HCT116 (cell line): ENCODE data around the gene DPYSL4. TPM values are rescaled to one million over a fixed set of nuclear protein-coding genes. Genes with fewer than 3 reads are reported as not detected.

ENCODE experiments used
- ATAC-seq: fragments of 200-7000 bp; cut with Tn5 transposase; 2 replicates; pipeline ENCODE4 v1.9.1; 2020; ENCODE audit warnings: mild to moderate bottlenecking, moderate library complexity
- BruUV-seq: library from RNA; stranded (reverse); fragments of 400-500 nt; replicated peaks from 2 replicates; lab custom pipeline; 2021; lab: Mats Ljungman, UMichigan
- CTCF ChIA-PET: fragments of 300-600 bp; sonication (Branson Sonifier 250); formaldehyde crosslinking; loops from one replicate; lab custom pipeline; 2021; ENCODE audit warnings: antibody characterized with exemption; lab: Charles Lee
- POLR2A ChIA-PET: fragments of 300-600, 350-600 bp; sonication (Branson Sonifier 250); formaldehyde crosslinking; loops from one replicate; lab custom pipeline; 2021; ENCODE audit warnings: antibody characterized with exemption; lab: Charles Lee
- RAD21 ChIA-PET, 2 experiments: fragments of 300-600 bp; sonication (Branson Sonifier 250); formaldehyde crosslinking; loops; one replicate each; lab custom pipeline; 2023; ENCODE audit warnings: low total read pairs in 2 of 2; ENCODE audit not compliant: uncharacterized antibody in 2 of 2, unreplicated experiment in 2 of 2, low non-redundant PET in 1 of 2; lab: Charles Lee
- DNase-seq: peaks from one replicate; pipeline ENCODE4 v3.0.0-alpha.2; 2010; ENCODE audit warnings: low read depth, low spot score
- H2AFZ ChIP-seq: fragments of 200-600 bp; shearing (Covaris generic), sonication (generic); 2 replicates; pipeline ENCODE4 v1.6.1; 2017; ENCODE audit warnings: low read depth, mixed run types, mixed read lengths, antibody characterized with exemption, low read length; ENCODE audit not compliant: poor library complexity, severe bottlenecking
- H3K27ac ChIP-seq: 2 replicates; pipeline ENCODE4 v1.5.1; 2012; ENCODE audit warnings: low read depth, low read length
- H3K27me3 ChIP-seq: fragments of 200-600 bp; sonication (generic); 2 replicates; pipeline ENCODE4 v1.6.1; 2016; ENCODE audit warnings: mixed run types, low read length, mixed read lengths; ENCODE audit not compliant: insufficient read depth
- H3K36me3 ChIP-seq, 2 experiments: fragments of 200-500 bp in 1 of 2; fragments of 200-600 bp in 1 of 2; sonication (Bioruptor generic) in 1 of 2; sonication (generic) in 1 of 2; 2 replicates each; pipeline versions ENCODE4 v1.5.1 to v1.6.1; 2014 to 2016; ENCODE audit warnings: low read length in 2 of 2, inconsistent platforms in 1 of 2, mixed read lengths in 1 of 2, mixed run types in 1 of 2; ENCODE audit not compliant: insufficient read depth in 2 of 2, control insufficient read depth in 1 of 2
- H3K4me1 ChIP-seq, 2 experiments: fragments of 200-600 bp in 1 of 2; sonication (generic) in 1 of 2; 2 replicates each; pipeline versions ENCODE4 v1.5.1 to v1.6.1; 2012 to 2017; ENCODE audit warnings: low read length in 2 of 2, inconsistent platforms in 1 of 2, mild to moderate bottlenecking in 1 of 2, mixed read lengths in 1 of 2, mixed run types in 1 of 2, moderate library complexity in 1 of 2; ENCODE audit not compliant: insufficient read depth in 2 of 2, control insufficient read depth in 1 of 2
- H3K4me2 ChIP-seq: fragments of 200-600 bp; sonication (generic); 2 replicates; pipeline ENCODE4 v1.6.1; 2017; ENCODE audit warnings: mixed run types, low read length, mixed read lengths
- H3K4me3 ChIP-seq, 2 experiments: fragments of 200-600 bp in 1 of 2; sonication (generic) in 1 of 2; replicated peaks in 1 of 2; 2 replicates each; pipeline ENCODE4 v1.5.1; 2011 to 2016; ENCODE audit warnings: low read length in 2 of 2, control low read depth in 1 of 2, low read depth in 1 of 2, mild to moderate bottlenecking in 1 of 2, mixed read lengths in 1 of 2, mixed run types in 1 of 2
- H3K79me2 ChIP-seq: fragments of 200-600 bp; sonication (generic); 2 replicates; pipeline ENCODE4 v1.6.1; 2017; ENCODE audit warnings: mild to moderate bottlenecking, mixed run types, low read length, moderate library complexity, mixed read lengths; ENCODE audit not compliant: insufficient read depth
- H3K9ac ChIP-seq: fragments of 200-600 bp; sonication (generic); 2 replicates; pipeline ENCODE4 v1.6.1; 2016; ENCODE audit warnings: low read length, mixed read lengths
- H3K9me2 ChIP-seq: fragments of 200-600 bp; sonication (generic), shearing (Covaris generic); 2 replicates; pipeline ENCODE4 v1.6.1; 2017; ENCODE audit warnings: mixed run types, mild to moderate bottlenecking, moderate library complexity; ENCODE audit not compliant: insufficient read depth
- H3K9me3 ChIP-seq, 2 experiments: fragments of 200-500 bp in 1 of 2; fragments of 200-600 bp in 1 of 2; sonication (Bioruptor generic) in 1 of 2; sonication (generic) in 1 of 2; 2 replicates each; pipeline ENCODE4 v1.6.1; 2014 to 2017; ENCODE audit warnings: low read length in 2 of 2, mixed read lengths in 2 of 2, inconsistent platforms in 1 of 2, low read depth in 1 of 2, mild to moderate bottlenecking in 1 of 2, mixed run types in 1 of 2, moderate library complexity in 1 of 2; ENCODE audit not compliant: control insufficient read depth in 1 of 2, insufficient read depth in 1 of 2
- H4K20me1 ChIP-seq: fragments of 200-600 bp; sonication (generic), shearing (Covaris generic); 2 replicates; pipeline ENCODE4 v1.6.1; 2017; ENCODE audit warnings: mixed run types, mild to moderate bottlenecking, moderate library complexity; ENCODE audit not compliant: insufficient read depth
- CTCF ChIP-seq, 3 experiments: fragments of 200-600 bp in 1 of 3; sonication (generic) in 1 of 3; IDR thresholded peaks in 2 of 3; conservative IDR thresholded peaks in 1 of 3; 2 replicates each; pipeline ENCODE4 v1.5.1; 2012 to 2017; ENCODE audit warnings: low read depth in 2 of 3, low read length in 2 of 3, antibody characterized with exemption in 1 of 3, borderline replicate concordance in 1 of 3, control low read depth in 1 of 3, mild to moderate bottlenecking in 1 of 3, mixed read lengths in 1 of 3, mixed run types in 1 of 3, moderate library complexity in 1 of 3; ENCODE audit not compliant: insufficient read depth in 1 of 3
- POLR2AphosphoS5 ChIP-seq: IDR thresholded peaks from 2 replicates; pipeline ENCODE4 v1.6.1; 2011; ENCODE audit warnings: mild to moderate bottlenecking, low read depth, low read length, moderate library complexity
- SIN3A ChIP-seq: IDR thresholded peaks from 2 replicates; pipeline ENCODE4 v1.6.1; 2012; ENCODE audit warnings: low read depth
- TCF7L2 ChIP-seq: IDR thresholded peaks from 2 replicates; pipeline ENCODE4 v1.7.0; 2011; ENCODE audit warnings: borderline replicate concordance, inconsistent platforms; ENCODE audit not compliant: insufficient read depth, insufficient read length; ENCODE audit errors: extremely low read depth
- ZBTB33 ChIP-seq: IDR thresholded peaks from 2 replicates; pipeline ENCODE4 v1.6.1; 2011; ENCODE audit warnings: mild to moderate bottlenecking, low read length, moderate library complexity; ENCODE audit not compliant: insufficient replicate concordance; ENCODE audit errors: extremely low read depth
- intact Hi-C: fragments of 100-400 bp; cut with micrococcal nuclease; formaldehyde crosslinking; loops from 2 replicates; pipeline ENCODE4 v1.10.0; 2022
- total RNA-seq: library from RNA; stranded (reverse); gene quantifications from one replicate; pipeline ENCODE4 v1.2.1, GENCODE V29; 2021; ENCODE audit not compliant: unreplicated experiment

The DPYSL4 gene
- total RNA-seq, 1 experiment from 2014 or later, result 5.4 TPM

GRCh38 chr10:132144086-132144485, 42.7 kb upstream of the DPYSL4 start:
- intact Hi-C loops, result no loop called here

DNA sequence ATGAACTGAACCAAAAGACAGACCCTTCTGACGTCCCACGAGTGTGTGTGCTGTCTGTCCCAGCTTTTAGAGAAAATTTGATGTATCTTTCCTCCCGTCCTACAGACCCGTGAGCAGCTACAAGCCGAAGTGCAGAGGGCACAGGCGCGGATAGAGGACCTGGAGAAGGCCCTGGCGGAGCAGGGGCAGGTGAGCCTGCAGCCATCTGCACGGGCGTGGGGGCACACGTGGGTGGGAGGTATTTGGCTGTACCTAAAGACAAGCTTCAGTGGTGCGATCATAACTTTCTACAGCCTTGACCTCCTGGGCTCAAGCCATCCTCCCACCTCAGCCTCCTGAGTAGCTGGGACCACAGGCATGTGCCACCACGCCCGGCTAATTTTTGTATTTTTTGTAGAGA, 41.7 kb upstream of the DPYSL4 start:
- ChIA-PET POLR2A (no interaction called here), RAD21 (no interaction called here), CTCF (no interaction called here)
- Histone ChIP-seq H3K36me3 (no peaks in the 10 kb centered on the region), H3K27ac (no peak overlapping the region), H3K4me1 (peaks cover 0 to 3% of the 10 kb centered on the region in 2 experiments; a peak in 1 of 4 replicates), H2AFZ (no peak overlapping the region), H3K79me2 (no peaks in the 10 kb centered on the region), H3K9me2 (no peaks in the 10 kb centered on the region), H3K4me2 (no peak overlapping the region), H3K4me3 (no peak overlapping the region), H3K9me3 (no peaks in the 10 kb centered on the region), H4K20me1 (no peaks in the 10 kb centered on the region)
- DNase-seq (no peak), ATAC-seq (no peak)
- BruUV-seq, result no TSS peak
- intact Hi-C loops, result no loop called here
- no peak for TF ChIP-seq POLR2AphosphoS5
- TF ChIP-seq TCF7L2, result no peak
- no peak for TF ChIP-seq CTCF (IDR thresholded peaks at IDR 0.05 in 2 of 3, conservative IDR thresholded peaks at IDR 0.05 in 1 of 3; ENCODE audit: borderline replicate concordance in 1 of 3, insufficient read depth in 1 of 3, low read depth in 2 of 3, low read length in 2 of 3)
- TF ChIP-seq, all 23 proteins: peak for 0
- Histone ChIP-seq H3K9ac (no peak overlapping the region), H3K27me3 (no peaks in the 10 kb centered on the region)

More at GRCh38 chr10:132144086-132144485, 42.7 kb upstream of the DPYSL4 start:
- H3K4me1 ChIP-seq, result peaks cover 0 to 3% of the 10 kb centered on the region in 2 experiments; a peak in 1 of 4 replicates
- H3K36me3 ChIP-seq, result no peaks in the 10 kb centered on the region
- CTCF ChIA-PET, result no interaction called here
- H3K4me2 ChIP-seq, result no peak overlapping the region
- POLR2A ChIA-PET, result no interaction called here
- H3K9me3 ChIP-seq, result no peaks in the 10 kb centered on the region
- no peak overlapping the region for H3K4me3 ChIP-seq
- DNase-seq (no peak), ATAC-seq (no peak)
- H2AFZ ChIP-seq, result no peak overlapping the region
- no peaks in the 10 kb centered on the region for H3K27me3 ChIP-seq
- H3K9me2 ChIP-seq, result no peaks in the 10 kb centered on the region
- no peak overlapping the region for H3K9ac ChIP-seq
- H3K27ac ChIP-seq, result no peak overlapping the region
- no TSS peak for BruUV-seq
- no peaks in the 10 kb centered on the region for H3K79me2 ChIP-seq
- no peak for TF ChIP-seq SIN3A
- no peak for TF ChIP-seq ZBTB33
- no peaks in the 10 kb centered on the region for H4K20me1 ChIP-seq
- RAD21 ChIA-PET, result no interaction called here
